HUDEP-2 (cell line): Measurements from ENCODE around the gene FAM124A.

ENCODE experiments used
- DNase-seq, 76 experiments: peaks; one replicate each; lab custom pipeline; 2025; ENCODE audit not compliant: unreplicated experiment in 76 of 76; lab: John Stamatoyannopoulos, UW

Gene FAM124A

DNA sequence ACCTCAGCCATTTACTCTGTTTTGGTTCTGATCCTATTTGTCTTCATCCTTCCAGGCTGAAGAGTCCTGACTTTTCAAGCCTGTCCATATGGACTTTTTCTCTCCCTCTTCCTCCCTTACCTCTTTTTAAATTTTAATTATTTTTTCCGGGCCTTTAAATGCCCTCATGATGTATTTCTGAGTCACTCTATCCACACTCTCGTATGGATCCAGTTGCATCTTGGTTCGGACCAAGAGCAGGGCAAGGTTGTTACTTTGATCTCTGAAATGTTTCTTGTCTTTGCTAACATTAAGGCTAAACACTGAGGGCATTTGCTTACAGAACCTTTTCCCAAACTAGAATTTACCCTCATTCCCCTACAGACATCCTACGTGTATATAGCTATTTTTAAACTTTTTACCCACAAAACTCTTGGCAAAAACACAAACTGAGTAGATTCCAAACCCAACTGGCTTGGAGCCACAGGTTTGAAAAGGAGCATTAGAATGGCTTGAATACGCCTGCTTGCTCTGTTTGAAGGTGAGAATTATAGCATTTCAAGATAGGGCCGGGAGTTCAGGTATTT, 69.9 kb downstream of the FAM124A start:
- DNase-seq = no peak

DNA sequence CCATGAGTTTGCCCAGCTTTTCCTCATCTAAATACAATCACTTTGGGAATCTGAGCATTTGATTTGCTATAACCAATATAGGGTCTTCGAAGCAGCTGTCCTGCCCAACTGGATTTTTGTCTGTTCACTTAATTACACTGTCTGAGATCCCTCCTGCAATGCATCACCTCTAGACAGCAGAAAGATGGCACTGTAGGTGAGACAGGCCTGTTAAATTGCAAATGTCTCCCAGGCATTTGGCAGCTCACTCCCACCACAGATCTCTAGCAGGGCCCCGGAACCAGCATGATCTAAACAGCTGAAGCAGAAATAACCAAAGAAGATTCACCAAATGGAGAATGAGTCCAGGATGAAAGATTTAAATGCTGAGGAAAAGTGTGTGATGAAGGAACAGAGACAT, 75.4 kb downstream of the FAM124A start:
- DNase-seq = no peak

DNA sequence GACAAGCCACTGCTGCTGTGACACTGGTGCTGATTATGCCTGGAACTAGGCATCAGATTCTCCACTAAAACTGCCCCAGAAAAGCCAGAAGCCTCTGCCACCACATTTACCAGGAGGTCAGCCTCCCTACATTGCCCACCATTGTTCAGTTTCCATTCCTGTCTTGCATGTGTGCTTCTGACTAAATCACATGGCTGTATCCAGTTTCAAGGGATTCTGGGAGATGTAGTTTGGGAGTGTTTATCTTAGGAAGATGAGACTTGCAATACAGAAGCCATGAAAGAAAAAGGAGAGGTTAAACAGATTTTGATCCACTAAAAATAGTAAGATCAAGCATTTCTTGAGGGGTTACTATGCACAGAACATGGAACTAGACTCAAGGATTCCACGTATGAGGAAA, 76.6 kb downstream of the FAM124A start:
- DNase-seq = no peak

DNA sequence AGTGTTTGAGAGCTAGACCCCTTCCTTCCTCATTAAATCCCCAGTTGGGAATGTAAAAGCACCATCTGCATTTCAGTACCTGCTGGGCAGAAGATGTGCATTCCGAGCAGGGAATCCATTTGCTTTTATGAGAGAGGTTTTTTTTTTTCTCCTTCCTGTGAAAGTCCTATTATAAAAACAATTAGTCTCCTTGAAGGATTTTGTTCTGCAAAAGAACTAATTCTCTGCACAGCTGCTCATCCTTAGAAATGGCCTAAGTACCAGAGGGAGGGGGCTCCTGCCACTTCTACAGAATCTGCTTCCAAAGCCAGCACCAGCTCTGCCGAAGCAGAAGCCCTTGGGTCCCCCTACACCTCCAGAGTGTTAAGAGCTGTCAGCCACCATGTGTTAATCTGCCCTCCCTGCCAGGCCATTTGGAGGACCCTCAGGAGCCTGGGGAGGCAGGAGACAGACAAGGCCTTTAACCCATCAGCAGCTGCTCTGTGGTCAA, 80.9 kb downstream of the FAM124A start:
- no peak for DNase-seq

DNA sequence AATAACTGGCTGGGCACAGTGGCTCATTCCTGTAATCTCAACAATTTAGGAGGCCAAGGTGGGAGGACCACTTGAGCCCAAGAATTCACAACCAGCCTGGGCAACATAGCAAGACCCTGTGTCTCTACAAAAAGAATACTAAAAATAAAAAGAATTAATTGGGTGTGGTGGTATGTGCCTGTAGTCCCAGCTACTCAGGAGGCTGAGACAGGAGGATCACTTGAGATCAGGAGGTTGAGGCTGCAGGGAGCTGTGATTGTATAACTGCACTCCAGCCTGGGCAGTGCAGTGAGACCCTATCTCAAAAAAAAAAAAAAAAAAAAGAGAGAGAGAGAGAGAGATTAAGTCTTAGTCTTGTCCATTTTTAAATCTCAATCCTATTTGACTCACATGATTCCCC, 81.7 kb downstream of the FAM124A start:
- DNase-seq = no peak

DNA sequence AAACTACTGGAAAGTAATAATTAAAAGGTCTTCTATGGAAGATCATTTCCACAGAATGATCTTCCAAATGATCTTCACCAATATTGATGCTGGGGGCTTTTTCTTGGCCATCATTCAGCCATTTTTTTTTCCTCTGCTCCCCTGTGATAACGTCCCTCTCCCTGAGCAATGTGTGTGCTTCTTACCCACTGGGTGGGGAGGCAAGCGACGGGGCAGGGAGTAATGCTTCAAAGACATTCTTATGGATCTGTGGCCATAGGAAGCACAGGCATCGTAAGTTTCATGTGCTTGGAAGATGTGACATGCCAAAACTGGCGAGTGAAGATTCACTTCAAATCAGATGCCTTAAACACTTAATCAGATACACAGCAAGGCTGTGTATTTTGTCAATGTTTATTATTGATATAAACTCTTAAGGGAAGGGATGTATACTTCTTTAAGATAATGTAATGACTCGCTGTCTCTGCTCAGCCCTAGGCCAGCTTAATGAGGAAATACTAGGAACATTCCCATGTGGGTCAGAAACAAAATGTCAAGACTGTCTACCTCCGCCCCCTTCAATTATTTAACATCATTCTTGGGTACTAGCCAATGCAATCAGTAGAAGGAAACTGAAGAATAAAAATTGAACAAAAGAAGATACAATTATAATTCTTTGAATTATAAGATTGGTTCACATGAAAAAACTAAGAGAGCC, 83.2 kb downstream of the FAM124A start:
- no peak for DNase-seq

DNA sequence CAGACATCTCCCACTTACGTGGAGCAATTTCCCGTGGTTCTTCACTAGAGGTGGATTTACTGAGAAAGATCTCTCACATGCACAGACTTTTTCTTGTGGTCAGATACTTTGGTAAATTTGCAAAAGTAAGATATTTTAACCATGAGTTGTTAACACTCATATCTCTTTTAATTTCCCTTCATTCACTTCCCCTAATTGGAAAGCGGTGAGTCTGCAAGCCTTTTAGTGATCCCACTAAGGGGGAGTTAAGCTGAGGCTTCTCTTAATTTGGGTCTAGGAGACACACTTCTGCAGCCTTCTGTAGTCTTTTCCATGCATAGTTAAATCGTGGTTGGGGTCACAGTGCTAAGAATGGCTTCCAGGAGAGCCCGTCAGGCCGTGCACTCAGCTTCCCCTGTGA, 86.6 kb downstream of the FAM124A start:
- no peak for DNase-seq

DNA sequence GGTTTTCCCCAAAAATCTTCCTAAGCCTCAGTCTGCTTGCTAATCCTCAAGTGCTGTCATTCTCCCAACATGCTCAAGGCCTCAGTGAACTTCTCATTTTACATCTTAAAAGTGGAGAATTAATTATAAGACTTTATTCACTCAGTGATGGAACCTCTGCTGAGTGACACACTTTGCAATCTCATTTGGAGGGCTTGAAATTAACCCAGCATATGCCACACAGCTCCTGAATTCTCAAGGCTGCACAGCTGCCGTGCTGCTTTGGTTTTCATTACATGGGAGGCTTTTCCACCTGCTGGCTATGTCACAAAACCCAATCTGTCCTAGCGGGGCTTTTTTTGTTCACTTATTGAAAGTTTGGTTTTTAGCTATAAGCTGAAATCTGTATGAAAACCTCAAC, 89.0 kb downstream of the FAM124A start:
- no peak for DNase-seq

DNA sequence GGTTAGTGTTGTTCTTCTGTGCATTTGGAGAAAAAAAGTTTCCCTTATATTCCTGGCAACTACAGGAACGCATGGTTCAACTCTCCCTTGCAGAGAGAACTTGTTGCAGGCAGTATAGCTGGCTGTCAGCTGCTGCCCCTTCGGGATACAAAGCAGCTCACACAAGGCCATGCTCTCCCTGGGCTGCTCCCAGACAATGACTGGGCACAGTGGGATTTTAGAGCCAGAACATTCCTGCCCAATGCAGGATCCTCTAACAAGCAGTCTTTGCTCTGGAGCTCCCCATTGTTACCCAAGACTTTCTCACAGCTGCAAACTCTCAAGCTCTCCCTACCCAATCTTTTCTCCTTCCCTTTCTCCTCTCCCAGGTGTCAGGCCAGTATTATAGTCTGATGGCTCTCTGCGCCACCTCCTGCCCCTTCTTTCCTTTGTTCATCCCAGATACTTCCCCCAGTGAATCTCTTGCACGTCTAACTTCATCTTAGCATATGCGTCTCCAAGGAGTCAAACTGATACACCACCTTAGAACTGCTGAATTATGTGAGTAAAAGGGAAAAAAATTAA, 89.8 kb downstream of the FAM124A start:
- no peak for DNase-seq

DNA sequence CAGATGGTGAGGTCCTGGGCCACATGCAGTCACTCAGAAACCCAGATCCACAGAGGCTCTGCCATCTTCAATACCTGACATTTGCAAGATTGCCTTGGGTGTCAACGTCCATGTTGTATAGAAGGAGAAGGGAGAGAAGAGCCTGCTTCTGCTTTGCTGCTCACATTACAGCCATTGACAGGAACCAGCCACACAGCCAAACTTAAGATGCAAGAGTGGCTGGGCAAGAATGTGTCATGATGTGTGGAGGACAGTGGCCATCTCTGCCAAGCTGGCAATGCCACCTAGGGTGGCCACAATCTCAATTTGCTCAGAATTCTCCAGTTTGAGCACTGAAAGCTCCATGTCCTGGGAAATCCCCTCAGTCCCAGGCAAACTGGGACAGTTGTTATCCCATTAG, 91.4 kb downstream of the FAM124A start:
- DNase-seq = no peak

DNA sequence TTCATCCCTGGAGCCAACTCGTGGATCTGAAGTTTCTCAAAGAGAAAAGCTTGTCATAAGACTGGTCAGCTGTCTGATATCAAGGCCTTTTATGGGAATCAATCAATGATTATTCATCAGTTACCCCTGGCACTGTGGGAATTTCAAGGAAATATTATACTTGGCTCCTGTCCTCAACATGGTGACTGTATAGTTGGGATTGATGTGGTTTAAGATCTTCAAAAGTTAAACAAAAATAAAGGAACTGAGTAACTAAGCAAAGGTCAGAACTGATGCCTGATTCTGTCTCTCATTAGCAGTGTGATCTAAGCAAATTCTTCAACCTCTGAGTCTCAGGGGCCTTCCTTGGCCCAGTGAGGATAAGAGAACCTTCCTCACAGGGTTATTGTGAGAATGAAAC, 95.1 kb downstream of the FAM124A start:
- DNase-seq = no peak

DNA sequence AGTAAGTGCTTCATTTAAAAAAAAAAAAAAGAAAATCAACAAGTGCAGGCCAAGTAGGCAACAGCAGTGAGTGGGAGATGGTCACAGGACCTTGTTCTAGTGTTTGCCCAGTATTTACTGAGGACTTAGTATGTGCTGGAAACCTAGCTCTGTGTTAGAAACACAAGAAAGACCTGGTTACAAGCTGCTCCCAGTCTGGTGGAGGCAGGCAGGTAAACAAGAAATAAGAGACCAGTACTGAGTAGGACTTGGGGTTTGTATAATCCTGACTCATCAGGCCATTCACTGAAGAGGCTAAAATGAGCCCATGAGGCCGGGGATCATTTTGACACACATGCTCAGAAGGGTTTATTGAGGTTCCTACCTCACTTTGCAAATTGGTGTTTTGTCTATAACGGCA, 95.8 kb downstream of the FAM124A start:
- no peak for DNase-seq

DNA sequence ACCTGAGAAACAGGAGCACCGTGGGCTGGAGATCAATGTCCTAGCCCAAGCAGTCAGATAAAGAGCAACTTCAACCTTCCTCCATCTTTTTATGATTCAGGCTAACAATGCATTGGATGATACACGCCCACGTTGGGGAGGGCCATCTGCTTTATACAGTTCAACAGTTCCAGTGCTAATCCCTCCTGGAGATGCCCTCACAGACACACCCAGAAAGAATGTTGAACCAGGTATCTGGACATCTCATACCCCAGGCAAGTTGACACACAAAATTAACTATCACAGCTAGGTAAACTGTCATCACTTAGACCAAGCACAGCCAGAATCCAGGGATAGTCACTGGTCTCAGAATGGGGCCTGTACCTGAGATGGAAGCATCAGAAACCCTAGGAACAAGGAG, 96.7 kb downstream of the FAM124A start:
- DNase-seq = no peak

DNA sequence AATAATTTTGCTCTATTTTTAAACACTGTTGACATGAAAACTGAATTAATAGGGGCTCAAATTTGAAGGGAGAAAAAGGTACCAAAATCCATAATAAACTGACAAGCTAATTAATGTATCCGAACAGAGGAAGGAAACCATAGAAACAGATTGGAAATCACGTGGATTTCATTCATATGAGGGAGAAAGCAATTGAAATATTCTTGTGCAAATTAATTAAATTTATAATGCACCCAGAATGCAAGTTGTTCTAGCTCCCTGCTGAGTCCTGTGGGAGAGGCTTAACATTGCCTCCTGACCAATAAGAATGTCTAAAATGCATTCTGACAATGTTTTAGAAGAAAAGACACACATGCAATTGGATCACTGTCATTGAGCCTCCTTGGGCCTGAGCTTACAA, 99.6 kb downstream of the FAM124A start:
- no peak for DNase-seq

DNA sequence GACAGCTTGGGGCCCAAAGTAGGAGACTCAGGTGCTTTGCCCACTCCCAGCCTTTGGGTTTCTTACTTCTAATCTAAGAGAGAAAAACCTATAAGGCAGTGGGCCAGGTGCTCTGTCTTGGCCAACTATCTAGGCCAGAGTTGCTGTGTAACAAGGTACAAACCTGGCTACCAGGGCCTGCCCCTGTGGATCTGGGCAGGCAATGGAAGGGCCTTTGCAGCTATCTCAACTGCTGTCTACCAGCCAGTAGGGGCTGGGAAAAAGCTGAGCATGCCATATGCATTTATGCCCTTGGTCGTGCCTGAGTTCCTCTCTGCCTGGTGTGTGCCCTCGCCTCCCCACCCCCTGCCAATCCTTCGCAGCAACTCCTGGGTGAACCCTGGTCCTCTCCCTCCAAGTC, 100.6 kb downstream of the FAM124A start:
- DNase-seq = no peak

DNA sequence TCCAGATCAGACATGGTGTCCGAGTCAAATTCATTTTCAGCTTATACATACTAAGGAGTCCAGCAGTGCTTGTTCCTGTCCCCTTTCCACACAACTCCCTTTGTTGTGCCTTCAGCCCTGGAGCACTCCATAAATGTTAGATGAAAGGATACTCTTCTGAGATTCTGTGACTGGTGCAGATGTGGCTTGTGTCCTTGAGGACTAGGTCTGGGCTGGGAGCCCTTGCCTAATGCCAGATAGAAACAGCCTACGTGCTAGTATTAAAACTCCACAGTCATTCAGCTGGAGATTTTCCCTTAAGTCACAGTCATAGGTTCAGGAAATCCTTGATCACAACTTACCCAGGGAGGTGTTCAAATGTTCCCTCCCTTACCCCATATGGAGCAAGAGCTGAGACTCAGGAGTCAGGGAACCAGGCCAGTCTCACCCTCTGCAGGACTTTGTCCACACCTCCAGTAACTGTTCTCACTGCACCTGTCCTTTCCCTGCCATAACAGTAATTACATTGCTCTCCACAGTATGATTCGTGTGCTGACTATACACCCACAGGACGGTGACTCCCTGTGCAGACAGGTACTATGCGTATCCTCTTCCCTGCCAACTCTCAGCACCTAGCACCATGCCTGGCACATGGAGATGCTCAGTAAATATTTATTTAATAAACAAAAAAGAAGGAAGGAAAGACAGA, 101.8 kb downstream of the FAM124A start:
- no peak for DNase-seq

DNA sequence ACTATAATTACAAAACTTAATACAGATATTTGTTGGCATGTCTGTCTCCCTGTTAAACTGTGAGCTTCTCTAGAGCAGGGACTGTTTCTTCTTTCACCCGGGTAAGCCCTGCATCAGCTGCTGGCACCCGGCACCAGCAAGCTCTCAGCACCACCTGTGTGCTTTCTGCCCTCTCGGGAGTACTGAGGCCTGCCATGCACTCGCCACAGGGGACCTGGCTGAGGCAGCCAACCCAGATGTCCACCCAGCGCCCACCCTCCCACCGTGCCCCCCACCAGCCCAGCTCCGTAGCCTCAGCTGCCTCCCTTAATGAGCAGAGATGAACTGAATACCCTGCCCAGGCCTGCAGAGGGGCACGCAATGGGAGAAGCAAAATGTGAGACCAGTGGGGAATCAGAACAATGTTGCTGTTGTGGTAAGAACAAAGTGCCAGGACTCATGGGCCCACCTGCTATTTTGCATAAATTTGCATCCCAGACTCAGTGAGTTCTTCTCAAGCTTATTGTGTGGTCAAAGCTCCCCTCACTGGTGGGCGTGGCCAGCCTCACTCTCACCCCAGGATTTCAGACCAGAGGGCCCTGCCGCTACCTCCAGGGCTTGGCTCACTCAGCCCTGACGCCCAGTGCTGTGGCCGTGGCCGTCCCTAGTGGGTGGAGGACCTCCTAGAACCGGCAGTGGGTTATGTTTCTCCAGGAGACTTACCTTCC, 102.7 kb downstream of the FAM124A start:
- DNase-seq = no peak

DNA sequence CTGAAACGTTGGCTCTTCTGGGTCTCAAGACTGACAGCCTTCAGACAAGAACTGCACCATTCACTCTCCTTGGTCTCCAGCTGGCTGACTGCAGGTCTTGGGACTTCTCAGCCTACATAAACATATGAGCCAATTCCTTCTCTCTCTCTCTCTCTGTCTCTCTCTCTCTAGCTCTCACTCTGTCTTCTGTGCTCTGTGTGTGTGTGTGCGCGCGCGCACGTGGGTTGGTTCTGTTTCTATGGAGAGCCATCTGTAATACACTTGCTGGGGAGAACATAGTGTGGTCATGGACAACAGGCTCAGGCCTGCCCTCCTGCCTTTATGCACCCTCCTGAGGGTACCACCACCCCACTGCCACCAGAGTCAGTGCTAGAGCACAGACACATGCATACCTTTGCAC, 103.6 kb downstream of the FAM124A start:
- no peak for DNase-seq

DNA sequence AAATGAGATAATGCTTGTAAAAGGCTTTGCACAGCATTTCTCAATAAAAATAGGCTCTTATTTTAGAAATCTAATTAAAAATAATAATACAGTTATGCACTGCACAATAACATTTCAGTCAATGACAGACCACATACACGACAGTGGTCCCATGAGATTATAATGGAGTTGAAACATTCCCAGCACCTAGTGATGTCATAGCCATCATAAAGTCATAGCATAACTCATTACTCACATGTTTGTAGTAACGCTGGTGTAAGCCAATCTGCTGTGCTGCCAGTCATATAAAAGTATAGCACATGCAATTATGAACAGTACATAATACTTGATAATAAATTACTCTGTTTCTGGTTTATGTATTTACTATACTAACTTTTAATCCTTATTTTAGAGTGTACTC, 104.6 kb downstream of the FAM124A start:
- no peak for DNase-seq

DNA sequence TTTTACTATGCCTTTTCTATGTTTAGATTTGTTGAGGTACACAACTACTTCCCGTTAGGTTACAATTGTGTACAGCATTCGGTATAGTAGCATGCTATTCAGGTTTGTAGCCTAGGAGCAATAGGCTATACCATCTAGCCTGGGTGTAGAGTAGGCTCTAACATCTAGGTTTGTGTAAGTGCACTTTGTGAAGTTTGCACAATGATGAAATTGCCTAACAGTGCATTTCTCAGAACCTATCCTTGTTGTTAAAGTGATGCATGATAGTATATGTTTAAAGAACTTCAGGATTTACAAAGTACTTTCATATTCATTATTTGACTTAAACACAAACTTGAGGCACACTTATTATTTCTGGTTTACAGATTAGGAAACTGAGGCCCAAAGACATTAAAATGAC, 105.8 kb downstream of the FAM124A start:
- DNase-seq = no peak

DNA sequence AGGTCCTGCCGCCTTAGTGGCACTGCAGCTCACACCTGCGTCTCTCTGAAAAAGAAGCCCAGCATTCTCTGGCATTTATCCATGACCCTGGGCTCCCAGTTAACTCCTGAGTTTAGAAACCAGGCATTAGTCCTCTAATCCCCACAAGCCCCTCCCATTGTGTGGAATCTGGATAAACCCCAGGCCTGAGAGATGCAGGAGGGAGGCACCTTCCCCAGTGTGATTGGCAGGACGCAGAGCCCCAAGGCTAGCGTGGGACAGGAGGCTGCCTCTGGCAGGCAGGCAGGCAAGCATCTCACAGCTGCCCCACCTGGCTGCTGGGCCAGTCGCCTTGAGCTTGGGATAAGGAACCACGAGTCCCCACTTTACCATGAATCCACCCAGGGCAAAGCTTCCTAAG, 106.3 kb downstream of the FAM124A start:
- no peak for DNase-seq
